HG02943 (cell line): Measurements from ENCODE around the gene ZBTB20.

ENCODE experiments used
- ATAC-seq: cut with Tn5 transposase; IDR thresholded peaks from one replicate; pipeline ENCODE4 v1.9.1; 2021; ENCODE audit warnings: mild to moderate bottlenecking, low read depth, moderate library complexity; ENCODE audit not compliant: unreplicated experiment

ZBTB20 gene

GRCh38 chr3:114406922-114407321 lies 740.2 kb downstream of the ZBTB20 start:
- no peak for ATAC-seq

- ATAC-seq, result no peak
These were observed 740.8 kb downstream of the ZBTB20 start for GRCh38 chr3:114406286-114406685.

- ATAC-seq, result no peak
These were observed 741.7 kb downstream of the ZBTB20 start for GRCh38 chr3:114405202-114405990.

GRCh38 chr3:114404590-114404989 lies 742.5 kb downstream of the ZBTB20 start:
- ATAC-seq, result no peak

- ATAC-seq, result no peak
These were observed 744.2 kb downstream of the ZBTB20 start for GRCh38 chr3:114402838-114403237.

GRCh38 chr3:114401346-114401745 lies 745.7 kb downstream of the ZBTB20 start:
- ATAC-seq, result no peak

GRCh38 chr3:114400371-114400770 lies 746.7 kb downstream of the ZBTB20 start:
- no peak for ATAC-seq

GRCh38 chr3:114394551-114394950 lies 752.5 kb downstream of the ZBTB20 start:
- ATAC-seq, result no peak

GRCh38 chr3:114393367-114394072 lies 753.6 kb downstream of the ZBTB20 start:
- no peak for ATAC-seq

GRCh38 chr3:114392831-114393230 lies 754.3 kb downstream of the ZBTB20 start:
- no peak for ATAC-seq

- ATAC-seq, result no peak
These were observed 757.9 kb downstream of the ZBTB20 start for GRCh38 chr3:114389156-114389555.

- ATAC-seq, result no peak
These were observed 762.6 kb downstream of the ZBTB20 start for GRCh38 chr3:114384558-114384903.

GRCh38 chr3:114383875-114384557 lies 763.1 kb downstream of the ZBTB20 start:
- ATAC-seq, result peak; percentile 92

- no peak for ATAC-seq
These were observed 766.8 kb downstream of the ZBTB20 start for GRCh38 chr3:114380233-114380651.

GRCh38 chr3:114379266-114379665 lies 767.8 kb downstream of the ZBTB20 start:
- ATAC-seq, result no peak

GRCh38 chr3:114378760-114379159 lies 768.3 kb downstream of the ZBTB20 start:
- ATAC-seq, result no peak

GRCh38 chr3:114377426-114377825 lies 769.7 kb downstream of the ZBTB20 start:
- ATAC-seq, result no peak

- ATAC-seq, result no peak
These were observed 770.4 kb downstream of the ZBTB20 start for GRCh38 chr3:114376516-114377185.

GRCh38 chr3:114375608-114376421 lies 771.3 kb downstream of the ZBTB20 start:
- ATAC-seq, result no peak

GRCh38 chr3:114374433-114374990 lies 772.6 kb downstream of the ZBTB20 start:
- no peak for ATAC-seq
